Neural cell (in vitro differentiated cells): ENCODE results near the gene AKAP6. TPM values are rescaled to one million over a fixed set of nuclear protein-coding genes. Genes with fewer than 3 reads are reported as not detected.

Experiments
- H2AFZ ChIP-seq: fragments of 200-600, 300-800 bp; sonication (generic), shearing (Covaris generic); 2 replicates; pipeline ENCODE4 v1.6.0; 2014; ENCODE audit warnings: low read depth, mild to moderate bottlenecking, antibody characterized with exemption, low read length, moderate library complexity
- H3F3A ChIP-seq: fragments of 200-600 bp; shearing (Covaris generic); 2 replicates; pipeline ENCODE4 v1.6.1; 2016; ENCODE audit warnings: mild to moderate bottlenecking, moderate library complexity, mixed read lengths, antibody characterized with exemption, low read length; ENCODE audit not compliant: insufficient read depth, poor library complexity, severe bottlenecking
- H3K27ac ChIP-seq: fragments of 200-600, 300-800 bp; sonication (generic), shearing (Covaris generic); 2 replicates; pipeline ENCODE4 v1.5.1; 2014; ENCODE audit warnings: mild to moderate bottlenecking, low read length, moderate library complexity
- H3K27me3 ChIP-seq: fragments of 300-800, 200-600 bp; sonication (generic), shearing (Covaris generic); 2 replicates; pipeline ENCODE4 v1.6.0; 2014; ENCODE audit warnings: mild to moderate bottlenecking, low read depth, low read length, moderate library complexity; ENCODE audit not compliant: insufficient read depth
- H3K36me3 ChIP-seq: fragments of 300-800, 200-600 bp; sonication (generic), shearing (Covaris generic); 2 replicates; pipeline ENCODE4 v1.5.1; 2014; ENCODE audit warnings: mild to moderate bottlenecking, antibody characterized with exemption, low read length, moderate library complexity; ENCODE audit not compliant: insufficient read depth
- H3K4me2 ChIP-seq: fragments of 300-800, 200-600 bp; sonication (generic), shearing (Covaris generic); 2 replicates; pipeline ENCODE4 v1.6.0; 2014; ENCODE audit warnings: mild to moderate bottlenecking, low read length
- H3K4me3 ChIP-seq: fragments of 300-800, 200-600 bp; sonication (generic), shearing (Covaris generic); 2 replicates; pipeline ENCODE4 v1.5.1; 2014; ENCODE audit warnings: mild to moderate bottlenecking, low read length, moderate library complexity
- H3K79me2 ChIP-seq: fragments of 200-600 bp; shearing (Covaris generic); replicated peaks from 2 replicates; pipeline ENCODE4 v1.6.0; 2014; ENCODE audit warnings: mild to moderate bottlenecking, low read length, moderate library complexity; ENCODE audit not compliant: insufficient read depth
- H3K9ac ChIP-seq: fragments of 300-800, 200-600 bp; sonication (generic), shearing (Covaris generic); 2 replicates; pipeline ENCODE4 v1.6.1; 2016; ENCODE audit warnings: mild to moderate bottlenecking, low read length, mixed read lengths
- H3K9me2 ChIP-seq: fragments of 200-600 bp; shearing (Covaris generic); 2 replicates; pipeline ENCODE4 v1.6.1; 2016; ENCODE audit warnings: mild to moderate bottlenecking, low read length, mixed read lengths; ENCODE audit not compliant: insufficient read depth
- H3K9me3 ChIP-seq: fragments of 200-600, 300-800 bp; sonication (generic), shearing (Covaris generic); 2 replicates; pipeline ENCODE4 v1.6.1; 2016; ENCODE audit warnings: mild to moderate bottlenecking, mixed run types, low read length, moderate library complexity, mixed read lengths
- H4K20me1 ChIP-seq: fragments of 200-600 bp; shearing (Covaris generic); 2 replicates; pipeline ENCODE4 v1.6.1; 2016; ENCODE audit warnings: mild to moderate bottlenecking, mixed run types; ENCODE audit not compliant: insufficient read depth
- CTCF ChIP-seq: fragments of 450-650 bp; IDR thresholded peaks from 2 replicates; pipeline ENCODE4 v1.5.1; 2014; ENCODE audit warnings: antibody characterized with exemption, mild to moderate bottlenecking, moderate library complexity; ENCODE audit not compliant: poor library complexity, severe bottlenecking
- EP300 ChIP-seq: fragments of 450-650 bp; conservative IDR thresholded peaks from 2 replicates; pipeline ENCODE4 v1.6.1; 2014; ENCODE audit warnings: antibody characterized with exemption, mild to moderate bottlenecking, moderate library complexity; ENCODE audit not compliant: poor library complexity, severe bottlenecking
- EZH2 ChIP-seq: fragments of 200-600, 300-800 bp; shearing (Covaris generic), sonication (generic); IDR thresholded peaks from 2 replicates; pipeline ENCODE4 v1.6.1; 2014; ENCODE audit warnings: antibody characterized with exemption, low read length, borderline replicate concordance, mild to moderate bottlenecking; ENCODE audit not compliant: insufficient read depth, poor library complexity, severe bottlenecking
- MXI1 ChIP-seq: fragments of 450-650 bp; conservative IDR thresholded peaks from 2 replicates; pipeline ENCODE4 v1.6.1; 2014; ENCODE audit warnings: antibody characterized with exemption, mild to moderate bottlenecking; ENCODE audit not compliant: poor library complexity, severe bottlenecking
- POLR2AphosphoS5 ChIP-seq: IDR thresholded peaks from 2 replicates; pipeline ENCODE4 v1.6.1; 2012
- RAD21 ChIP-seq: fragments of 450-650 bp; conservative IDR thresholded peaks from 2 replicates; pipeline ENCODE4 v1.6.1; 2014; ENCODE audit warnings: antibody characterized with exemption, mild to moderate bottlenecking, moderate library complexity
- REST ChIP-seq: IDR thresholded peaks from 2 replicates; pipeline ENCODE4 v1.6.1; 2012; ENCODE audit warnings: borderline replicate concordance
- SMC3 ChIP-seq: fragments of 450-650 bp; conservative IDR thresholded peaks from 2 replicates; pipeline ENCODE4 v1.6.1; 2014; ENCODE audit warnings: antibody characterized with exemption, mild to moderate bottlenecking, moderate library complexity; ENCODE audit not compliant: poor library complexity
- TAF1 ChIP-seq: IDR thresholded peaks from 2 replicates; pipeline ENCODE4 v1.6.1; 2012; ENCODE audit warnings: low read depth
- polyA plus RNA-seq: library from polyadenylated mRNA; depleted of rRNA; stranded (reverse); fragments of >200 nt; gene quantifications from 2 replicates; pipeline ENCODE4 v1.2.3, GENCODE V29; 2014

The AKAP6 gene
- polyA plus RNA-seq, 1 donor from 2014 or later: 15.8 TPM

- Histone ChIP-seq H3K9me3 (no peaks in the 10 kb centered on the region), H3K9ac (no peak overlapping the region), H3F3A (no peaks in the 10 kb centered on the region), H3K4me3 (no peak overlapping the region), H3K36me3 (no peaks in the 10 kb centered on the region), H2AFZ (no peak overlapping the region), H3K9me2 (no peaks in the 10 kb centered on the region), H3K27ac (no peak overlapping the region), H3K79me2 (no peaks in the 10 kb centered on the region), H3K4me2 (no peak overlapping the region), H3K27me3 (no peaks in the 10 kb centered on the region), H4K20me1 (peaks cover 5% of the 10 kb centered on the region)
- TF ChIP-seq CTCF: no peak
Observed at GRCh38 chr14:32453857-32454810, 125.0 kb downstream of the AKAP6 start.

DNA sequence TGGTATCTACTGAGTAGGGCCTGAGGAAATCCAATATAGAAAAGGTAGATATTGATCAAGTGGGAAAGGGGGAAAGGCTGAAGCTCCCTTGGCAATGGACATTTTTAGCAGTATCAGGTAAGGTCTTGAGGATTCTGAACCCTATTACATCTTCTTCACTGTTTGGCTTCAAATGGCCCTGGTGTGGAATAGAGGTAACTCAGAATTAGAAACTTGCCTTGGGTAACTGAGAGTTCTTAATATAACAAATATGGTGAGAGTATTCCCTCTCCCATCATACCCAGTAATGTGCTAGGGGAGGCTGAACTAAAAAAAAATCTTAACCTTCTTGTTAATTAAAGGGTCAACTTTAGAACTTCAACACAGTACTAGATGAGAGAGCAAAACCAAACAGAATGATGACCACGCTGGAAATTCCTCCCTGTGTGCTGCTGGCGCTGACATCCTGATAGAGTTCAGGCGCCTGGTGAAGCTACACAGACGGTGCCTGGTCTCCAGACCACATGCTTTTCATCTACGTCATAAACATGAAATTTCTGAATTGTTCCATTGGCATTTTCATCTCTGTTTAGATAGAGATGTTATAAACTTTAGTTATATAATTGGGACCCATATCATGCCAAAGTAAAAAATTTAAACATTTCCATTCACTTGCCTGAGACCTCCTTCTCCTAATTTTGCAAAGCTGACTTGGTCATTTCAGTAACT, 128.3 kb downstream of the AKAP6 start:
- Histone ChIP-seq H3K9me2 (no peaks in the 10 kb centered on the region), H3K4me2 (no peak overlapping the region), H2AFZ (no peak overlapping the region), H3K9me3 (no peaks in the 10 kb centered on the region), H3K36me3 (peaks cover 7% of the 10 kb centered on the region), H3K27ac (no peak overlapping the region), H3K4me3 (no peak overlapping the region), H4K20me1 (no peaks in the 10 kb centered on the region), H3K27me3 (no peaks in the 10 kb centered on the region), H3F3A (no peaks in the 10 kb centered on the region), H3K79me2 (no peaks in the 10 kb centered on the region), H3K9ac (no peak overlapping the region)
- TF ChIP-seq EP300 (no peak), RAD21 (no peak), TAF1 (no peak), REST (no peak), MXI1 (no peak), EZH2 (no peak), CTCF (no peak), POLR2AphosphoS5 (no peak), SMC3 (no peak)
